Activated CD8-positive, alpha-beta memory T cell treated with anti-CD3 and anti-CD28 coated beads, Interleukin-2, amount 50 U/mL, for 1 hour (primary cell): ENCODE measurements around the gene ATP8B3.

Source experiments
- DNase-seq: peaks from one replicate; pipeline ENCODE4 v3.0.0-alpha.2; 2020; ENCODE audit errors: extremely low read depth

ATP8B3 gene

GRCh38 chr19:1744822-1745563 is 67.1 kb downstream of the ATP8B3 start:
- no peak for DNase-seq

GRCh38 chr19:1744133-1744665 is 67.9 kb downstream of the ATP8B3 start:
- no peak for DNase-seq

GRCh38 chr19:1742989-1743696 is 68.9 kb downstream of the ATP8B3 start:
- no peak for DNase-seq

- no peak for DNase-seq
Observed at GRCh38 chr19:1739960-1740629, 72.0 kb downstream of the ATP8B3 start.

- DNase-seq = no peak
Observed at GRCh38 chr19:1736927-1737326, 75.1 kb downstream of the ATP8B3 start.

- no peak for DNase-seq
Observed at GRCh38 chr19:1736280-1736679, 75.8 kb downstream of the ATP8B3 start.

- no peak for DNase-seq
Observed at GRCh38 chr19:1734321-1734966, 77.6 kb downstream of the ATP8B3 start.
